HG03097 (cell line): Measurements from ENCODE around the gene EMILIN2.

Source experiments
- ATAC-seq: cut with Tn5 transposase; IDR thresholded peaks from one replicate; pipeline ENCODE4 v1.9.1; 2021; ENCODE audit not compliant: unreplicated experiment, low FRiP score

Gene EMILIN2

GRCh38 chr18:2897448-2898185 lies 50.8 kb downstream of the EMILIN2 start:
- ATAC-seq, result no peak

- no peak for ATAC-seq
Measured at GRCh38 chr18:2898186-2898640, 51.4 kb downstream of the EMILIN2 start.

- no peak for ATAC-seq
Measured at GRCh38 chr18:2900684-2901422, 54.0 kb downstream of the EMILIN2 start.

- ATAC-seq, result no peak
Measured at GRCh38 chr18:2901423-2901985, 54.7 kb downstream of the EMILIN2 start.

GRCh38 chr18:2902327-2902726 lies 55.5 kb downstream of the EMILIN2 start:
- no peak for ATAC-seq

GRCh38 chr18:2903006-2903405 lies 56.2 kb downstream of the EMILIN2 start:
- no peak for ATAC-seq

- no peak for ATAC-seq
Measured at GRCh38 chr18:2905854-2906703, 59.3 kb downstream of the EMILIN2 start.

GRCh38 chr18:2906704-2907549 lies 60.1 kb downstream of the EMILIN2 start:
- ATAC-seq, result peak; percentile 48

GRCh38 chr18:2907550-2908135 lies 60.8 kb downstream of the EMILIN2 start:
- ATAC-seq, result no peak

- ATAC-seq, result no peak
Measured at GRCh38 chr18:2908166-2908945, 61.5 kb downstream of the EMILIN2 start.

- no peak for ATAC-seq
Measured at GRCh38 chr18:2908946-2909335, 62.1 kb downstream of the EMILIN2 start.

GRCh38 chr18:2909431-2910140 lies 62.8 kb downstream of the EMILIN2 start:
- no peak for ATAC-seq

- no peak for ATAC-seq
Measured at GRCh38 chr18:2910261-2910660, 63.5 kb downstream of the EMILIN2 start.

GRCh38 chr18:2910751-2911425 lies 64.1 kb downstream of the EMILIN2 start:
- ATAC-seq, result no peak

GRCh38 chr18:2911533-2911932 lies 64.7 kb downstream of the EMILIN2 start:
- ATAC-seq, result no peak

GRCh38 chr18:2912357-2913299 lies 65.8 kb downstream of the EMILIN2 start:
- no peak for ATAC-seq
